Activated T-cell treated with anti-CD3 and anti-CD28 coated beads for 4 hours (primary cell): ENCODE results near the gene PRMT7.

Source experiments
- DNase-seq: peaks from one replicate; pipeline ENCODE4 v3.0.0-alpha.2; 2020

PRMT7 gene

DNA sequence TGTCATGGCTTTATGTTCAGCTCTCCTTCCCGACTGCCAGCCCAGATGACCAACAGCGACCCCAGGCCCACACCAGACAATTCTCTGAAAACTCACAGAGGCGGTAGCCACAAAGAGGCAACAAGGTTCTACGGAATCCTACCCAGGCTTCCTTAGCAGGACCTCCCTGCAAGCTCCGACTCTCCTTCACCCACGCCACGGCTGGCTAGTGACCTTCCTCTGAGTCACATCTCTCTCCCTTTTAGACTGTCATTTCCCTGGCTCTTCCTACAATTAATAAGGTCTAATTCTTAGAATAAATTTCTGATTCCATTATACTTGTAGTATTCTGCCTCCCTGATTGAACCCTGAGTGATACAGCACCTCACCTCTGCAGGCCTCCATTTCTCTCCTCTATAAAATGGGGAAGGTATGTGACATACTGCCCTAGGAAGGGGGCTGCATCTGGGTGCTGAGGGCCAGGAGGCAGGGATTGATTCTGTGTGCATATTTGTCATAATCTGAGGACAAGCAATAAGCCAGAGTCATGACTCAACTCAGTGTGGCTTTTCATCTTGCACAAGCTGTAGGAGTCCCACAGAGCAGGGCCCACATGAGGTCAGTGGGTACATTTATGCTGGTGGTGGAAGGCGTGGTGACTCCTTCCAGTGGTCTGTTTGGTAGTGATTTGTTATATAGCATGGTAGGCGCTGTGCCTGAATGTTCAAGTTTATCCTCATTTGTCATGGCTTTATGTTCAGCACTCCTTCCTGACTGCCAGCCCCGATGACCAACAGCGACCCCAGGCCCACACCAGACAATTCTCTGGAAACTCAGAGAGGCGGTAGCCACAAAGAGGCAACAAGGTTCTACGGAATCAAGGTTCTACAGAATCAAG lies 91.3 kb downstream of the PRMT7 start:
- no peak for DNase-seq

- DNase-seq: no peak
Observed at GRCh38 chr16:68402748-68403040, 91.9 kb downstream of the PRMT7 start.

DNA sequence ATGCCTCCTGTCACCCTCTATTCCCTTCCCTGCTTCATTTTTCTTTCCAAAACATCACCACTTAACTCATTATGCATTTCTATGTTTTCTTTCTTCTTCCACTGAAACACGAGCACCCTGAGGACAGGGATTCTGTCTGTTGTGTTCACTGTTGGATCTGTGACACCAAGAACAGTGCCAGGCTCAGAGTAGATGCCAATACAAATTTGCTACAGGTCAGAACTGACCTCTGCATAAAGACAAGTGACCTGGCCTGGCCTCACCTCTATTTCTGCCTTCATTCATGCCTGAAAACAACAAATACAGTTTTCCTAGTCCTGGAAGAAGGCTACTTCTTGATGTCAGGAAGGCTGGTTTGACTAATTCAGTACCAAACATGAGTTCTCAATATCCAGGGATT lies 92.4 kb downstream of the PRMT7 start:
- DNase-seq: no peak

GRCh38 chr16:68403704-68404103 lies 92.9 kb downstream of the PRMT7 start:
- no peak for DNase-seq

DNA sequence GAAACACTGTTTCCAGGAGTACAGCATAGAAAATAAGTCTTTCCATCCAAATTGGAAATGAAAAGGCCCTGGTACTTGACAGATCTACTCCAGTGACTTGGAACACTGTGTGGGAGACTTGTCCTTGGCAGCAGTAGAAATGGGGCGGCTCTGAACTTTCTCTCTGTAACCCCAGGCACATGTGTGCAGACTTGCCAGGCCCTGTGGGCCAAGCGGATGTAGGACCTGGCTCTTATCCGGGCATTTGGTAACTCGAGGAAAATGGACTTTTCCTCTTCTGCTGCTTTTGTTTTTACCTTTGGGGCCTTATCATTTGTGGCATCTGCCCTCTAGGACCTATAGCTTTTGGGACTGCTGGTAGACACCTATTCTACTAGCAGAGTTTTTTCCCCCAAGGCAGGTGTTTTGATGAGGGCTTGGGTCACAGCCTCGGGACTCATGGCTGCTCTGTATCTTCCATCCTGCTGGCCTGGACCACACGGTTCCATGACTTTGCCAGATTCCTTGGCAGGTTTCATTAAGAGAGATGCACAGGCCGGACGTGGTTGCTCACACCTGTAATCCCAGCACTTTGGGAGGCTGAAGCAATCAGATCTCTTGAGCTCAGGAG lies 94.0 kb downstream of the PRMT7 start:
- no peak for DNase-seq

DNA sequence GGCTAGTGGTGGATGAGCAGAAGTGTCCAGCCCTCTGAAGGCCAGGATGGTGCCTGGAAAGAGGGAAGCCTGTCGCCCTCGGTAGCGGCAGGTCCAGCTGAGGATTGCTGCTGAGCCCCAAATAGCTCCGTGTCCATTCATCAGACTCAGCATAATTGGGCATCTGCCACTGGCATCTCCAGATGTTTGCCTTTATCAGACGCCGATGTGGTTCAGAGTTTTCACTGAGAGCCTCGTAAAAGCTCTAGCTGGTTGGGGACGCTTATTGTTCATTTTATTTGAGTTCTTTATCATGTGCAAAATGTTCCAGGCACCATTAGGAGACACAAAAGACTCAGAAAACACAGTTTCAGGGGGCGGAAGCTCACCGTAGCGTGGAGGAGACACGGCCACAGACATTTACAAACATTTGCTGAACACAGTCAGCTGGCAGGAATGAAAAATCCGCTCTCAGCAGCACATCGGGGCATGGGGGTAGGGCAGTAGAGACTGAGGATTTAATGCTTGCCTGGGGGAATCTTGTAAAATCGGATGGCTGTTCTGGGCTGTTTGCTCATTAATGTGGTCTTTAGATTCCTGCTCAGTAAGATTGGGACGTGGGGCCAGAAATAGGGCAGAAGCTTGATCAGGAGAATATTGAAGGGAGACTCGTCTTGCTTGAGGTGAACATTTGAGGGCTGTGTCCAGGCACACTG lies 95.8 kb downstream of the PRMT7 start:
- no peak for DNase-seq
